Skin epidermis (tissue), 12 donors: ENCODE measurements around the gene SLPI.

ENCODE experiments used
- H3K27ac ChIP-seq, 21 experiments: fragments of 200-600 bp; sonication (generic) in 11 of 21; one replicate each; pipeline ENCODE4 v1.5.0; 2020; ENCODE audit warnings: mild to moderate bottlenecking in 3 of 21, inconsistent platforms in 2 of 21, moderate library complexity in 2 of 21
- H3K4me3 ChIP-seq, 7 experiments: fragments of 200-600 bp; sonication (generic) in 2 of 7; one replicate each; pipeline ENCODE4 v1.5.0; 2020; ENCODE audit warnings: inconsistent platforms in 2 of 7, mild to moderate bottlenecking in 2 of 7, moderate library complexity in 1 of 7

The SLPI gene

GRCh38 chr20:45282700-45283550 is 28.6 kb upstream of the SLPI start:
- no peak overlapping the region for H3K4me3 ChIP-seq
- peak overlapping the region in 3 of 21 experiments; percentile 6 to 60 (median 47) for H3K27ac ChIP-seq

GRCh38 chr20:45279992-45280391 is 25.6 kb upstream of the SLPI start:
- Histone ChIP-seq H3K4me3 (no peak overlapping the region), H3K27ac (no peak overlapping the region)

GRCh38 chr20:45275338-45275737 is 21.0 kb upstream of the SLPI start:
- no peak overlapping the region for H3K4me3 ChIP-seq
- H3K27ac ChIP-seq, result no peak overlapping the region

GRCh38 chr20:45269754-45270270 is 15.4 kb upstream of the SLPI start:
- H3K4me3 ChIP-seq, result no peak overlapping the region
- no peak overlapping the region for H3K27ac ChIP-seq

GRCh38 chr20:45269056-45269455 is 14.7 kb upstream of the SLPI start:
- Histone ChIP-seq H3K4me3 (no peak overlapping the region), H3K27ac (no peak overlapping the region)

- Histone ChIP-seq H3K27ac (no peak overlapping the region), H3K4me3 (no peak overlapping the region)
These were observed 14.2 kb upstream of the SLPI start for GRCh38 chr20:45268531-45268930.

GRCh38 chr20:45266977-45267376 is 12.6 kb upstream of the SLPI start:
- H3K4me3 ChIP-seq, result no peak overlapping the region
- H3K27ac ChIP-seq, result no peak overlapping the region

GRCh38 chr20:45263556-45264266 is 9.3 kb upstream of the SLPI start:
- Histone ChIP-seq H3K4me3 (no peak overlapping the region), H3K27ac (no peak overlapping the region)

- H3K4me3 ChIP-seq, result no peak overlapping the region
- no peak overlapping the region for H3K27ac ChIP-seq
These were observed 4.3 kb upstream of the SLPI start for GRCh38 chr20:45258664-45259063.

GRCh38 chr20:45258259-45258658 is 3.9 kb upstream of the SLPI start:
- Histone ChIP-seq H3K27ac (no peak overlapping the region), H3K4me3 (no peak overlapping the region)

- Histone ChIP-seq H3K4me3 (no peak overlapping the region), H3K27ac (no peak overlapping the region)
These were observed 3.3 kb upstream of the SLPI start for GRCh38 chr20:45257711-45258110.

- Histone ChIP-seq H3K4me3 (no peak overlapping the region), H3K27ac (no peak overlapping the region)
These were observed 2.8 kb upstream of the SLPI start for GRCh38 chr20:45257161-45257560.

- Histone ChIP-seq H3K4me3 (peak overlapping the region in 1 of 7 experiments; percentile 9), H3K27ac (no peak overlapping the region)
These were observed 1.1 kb downstream of the SLPI start for GRCh38 chr20:45253261-45253660.

- H3K4me3 ChIP-seq, result no peak overlapping the region
- H3K27ac ChIP-seq, result no peak overlapping the region
These were observed 2.3 kb downstream of the SLPI start for GRCh38 chr20:45251884-45252560.

GRCh38 chr20:45248609-45249008 is 5.8 kb downstream of the SLPI start:
- Histone ChIP-seq H3K27ac (no peak overlapping the region), H3K4me3 (no peak overlapping the region)

- H3K27ac ChIP-seq, result no peak overlapping the region
- no peak overlapping the region for H3K4me3 ChIP-seq
These were observed 6.5 kb downstream of the SLPI start for GRCh38 chr20:45247865-45248264.

- Histone ChIP-seq H3K27ac (no peak overlapping the region), H3K4me3 (no peak overlapping the region)
These were observed 8.3 kb downstream of the SLPI start for GRCh38 chr20:45246109-45246508.

GRCh38 chr20:45238139-45238538 is 16.2 kb downstream of the SLPI start:
- H3K27ac ChIP-seq, result no peak overlapping the region
- no peak overlapping the region for H3K4me3 ChIP-seq

- H3K4me3 ChIP-seq, result no peak overlapping the region
These were observed 18.4 kb downstream of the SLPI start for GRCh38 chr20:45235995-45236394.

GRCh38 chr20:45230631-45231030 is 23.7 kb downstream of the SLPI start:
- Histone ChIP-seq H3K27ac (no peak overlapping the region), H3K4me3 (no peak overlapping the region)

More at GRCh38 chr20:45235995-45236394, 18.4 kb downstream of the SLPI start:
- H3K27ac ChIP-seq, result no peak overlapping the region
